ENCODE data around the gene HLX.

HLX gene

GRCh38 chr1:220880726-220881506 is 1.7 kb downstream of the HLX start:
- peak overlapping the region in 20 of 21 experiments; percentile 7 to 95 (median 88) for H3K27ac ChIP-seq
- H3K4me3 ChIP-seq: peak overlapping the region; percentile 44 to 81 (median 53)

- H3K4me3 ChIP-seq: peak overlapping the region in 4 of 7 experiments; percentile 44 to 69 (median 52)
Measured at GRCh38 chr1:220882061-220882891, 3.0 kb downstream of the HLX start.

GRCh38 chr1:220884109-220884980 is 5.1 kb downstream of the HLX start:
- Histone ChIP-seq H3K4me3 (peak overlapping the region in 1 of 7 experiments; percentile 8), H3K27ac (no peak overlapping the region)

More at GRCh38 chr1:220882061-220882891, 3.0 kb downstream of the HLX start:
- H3K27ac ChIP-seq: peak overlapping the region in 4 of 21 experiments; percentile 2 to 92 (median 46)

GRCh38 chr1:220884981-220885918 is 6.0 kb downstream of the HLX start:
- Histone ChIP-seq H3K4me3 (no peak overlapping the region), H3K27ac (no peak overlapping the region)

- no peak overlapping the region for H3K4me3 ChIP-seq
- H3K27ac ChIP-seq: no peak overlapping the region
Measured at GRCh38 chr1:220885971-220886370, 6.7 kb downstream of the HLX start.

- no peak overlapping the region for H3K27ac ChIP-seq
- no peak overlapping the region for H3K4me3 ChIP-seq
Measured at GRCh38 chr1:220886470-220887201, 7.4 kb downstream of the HLX start.

- no peak overlapping the region for H3K4me3 ChIP-seq
- no peak overlapping the region for H3K27ac ChIP-seq
Measured at GRCh38 chr1:220887202-220887519, 7.9 kb downstream of the HLX start.

GRCh38 chr1:220887520-220888416 is 8.5 kb downstream of the HLX start:
- H3K27ac ChIP-seq: no peak overlapping the region
- peak overlapping the region in 1 of 7 experiments; percentile 19 for H3K4me3 ChIP-seq

GRCh38 chr1:220888417-220888986 is 9.3 kb downstream of the HLX start:
- no peak overlapping the region for H3K27ac ChIP-seq
- no peak overlapping the region for H3K4me3 ChIP-seq

- no peak overlapping the region for H3K4me3 ChIP-seq
- no peak overlapping the region for H3K27ac ChIP-seq
Measured at GRCh38 chr1:220889333-220889732, 10.1 kb downstream of the HLX start.

- Histone ChIP-seq H3K27ac (no peak overlapping the region), H3K4me3 (no peak overlapping the region)
Measured at GRCh38 chr1:220889848-220890287, 10.6 kb downstream of the HLX start.

- Histone ChIP-seq H3K27ac (no peak overlapping the region), H3K4me3 (no peak overlapping the region)
Measured at GRCh38 chr1:220890602-220891001, 11.4 kb downstream of the HLX start.

- Histone ChIP-seq H3K4me3 (no peak overlapping the region), H3K27ac (no peak overlapping the region)
Measured at GRCh38 chr1:220891224-220892085, 12.2 kb downstream of the HLX start.

- Histone ChIP-seq H3K27ac (no peak overlapping the region), H3K4me3 (no peak overlapping the region)
Measured at GRCh38 chr1:220892086-220892376, 12.8 kb downstream of the HLX start.

GRCh38 chr1:220892997-220893700 is 13.9 kb downstream of the HLX start:
- H3K4me3 ChIP-seq: no peak overlapping the region
- H3K27ac ChIP-seq: no peak overlapping the region

GRCh38 chr1:220893701-220894024 is 14.4 kb downstream of the HLX start:
- peak overlapping the region in 6 of 7 experiments; percentile 7 to 28 (median 22) for H3K4me3 ChIP-seq
- H3K27ac ChIP-seq: no peak overlapping the region

All from skin epidermis (tissue), 12 donors.